HEK293 (cell line): ENCODE measurements around the gene GTPBP4.

Experiments used
- EGR2 ChIP-seq: fragments of 450-650 bp; formaldehyde crosslinking; IDR thresholded peaks from 2 replicates; pipeline ENCODE4 v1.5.1; 2016; ENCODE audit warnings: low read depth, missing biosample characterization, missing genetic modification characterization
- KLF10 ChIP-seq: fragments of 450-650 bp; IDR thresholded peaks from 2 replicates; pipeline ENCODE4 v1.5.1; 2018; ENCODE audit warnings: missing biosample characterization, mild to moderate bottlenecking, missing genetic modification characterization
- OSR2 ChIP-seq: fragments of 450-650 bp; formaldehyde crosslinking; IDR thresholded peaks from 2 replicates; pipeline ENCODE4 v1.5.1; 2016; ENCODE audit warnings: missing biosample characterization, missing genetic modification characterization
- RBAK ChIP-seq: fragments of 450-650 bp; formaldehyde crosslinking; IDR thresholded peaks from 2 replicates; pipeline ENCODE4 v1.5.1; 2016; ENCODE audit warnings: missing biosample characterization, missing genetic modification characterization
- REPIN1 ChIP-seq: fragments of 450-650 bp; formaldehyde crosslinking; IDR thresholded peaks from 2 replicates; pipeline ENCODE4 v1.5.1; 2017; ENCODE audit warnings: missing biosample characterization, missing genetic modification characterization, low read depth
- SALL2 ChIP-seq: fragments of 450-650 bp; formaldehyde crosslinking; IDR thresholded peaks from 2 replicates; pipeline ENCODE4 v1.5.0; 2017; ENCODE audit warnings: missing biosample characterization, mild to moderate bottlenecking, missing genetic modification characterization, borderline replicate concordance
- SP3 ChIP-seq: fragments of 450-650 bp; formaldehyde crosslinking; IDR thresholded peaks from 2 replicates; pipeline ENCODE4 v1.5.1; 2016; ENCODE audit warnings: missing biosample characterization, missing genetic modification characterization
- WT1 ChIP-seq: fragments of 450-650 bp; formaldehyde crosslinking; IDR thresholded peaks from 2 replicates; pipeline ENCODE4 v1.5.1; 2016; ENCODE audit warnings: missing biosample characterization, missing genetic modification characterization
- ZBTB21 ChIP-seq: fragments of 450-650 bp; formaldehyde crosslinking; IDR thresholded peaks from 2 replicates; pipeline ENCODE4 v1.5.1; 2017; ENCODE audit warnings: missing biosample characterization, missing genetic modification characterization
- ZBTB48 ChIP-seq: fragments of 450-650 bp; formaldehyde crosslinking; IDR thresholded peaks from 2 replicates; pipeline ENCODE4 v1.5.1; 2016; ENCODE audit warnings: missing biosample characterization, missing genetic modification characterization
- ZEB2 ChIP-seq: fragments of 450-650 bp; formaldehyde crosslinking; IDR thresholded peaks from 2 replicates; pipeline ENCODE4 v1.5.1; 2016; ENCODE audit warnings: missing biosample characterization, missing genetic modification characterization
- ZFP3 ChIP-seq: fragments of 450-650 bp; formaldehyde crosslinking; IDR thresholded peaks from 2 replicates; pipeline ENCODE4 v1.5.1; 2016; ENCODE audit warnings: low read depth, missing biosample characterization, missing genetic modification characterization
- ZIC2 ChIP-seq: fragments of 450-650 bp; formaldehyde crosslinking; IDR thresholded peaks from 2 replicates; pipeline ENCODE4 v1.5.1; 2016; ENCODE audit warnings: missing biosample characterization, missing genetic modification characterization
- ZNF10 ChIP-seq: fragments of 450-650 bp; formaldehyde crosslinking; IDR thresholded peaks from 2 replicates; pipeline ENCODE4 v1.5.1; 2017; ENCODE audit warnings: missing biosample characterization, missing genetic modification characterization
- ZNF138 ChIP-seq: fragments of 450-650 bp; formaldehyde crosslinking; IDR thresholded peaks from 2 replicates; pipeline ENCODE4 v1.5.1; 2016; ENCODE audit warnings: missing biosample characterization, missing genetic modification characterization, borderline replicate concordance
- ZNF184 ChIP-seq: fragments of 450-650 bp; IDR thresholded peaks from 2 replicates; pipeline ENCODE4 v1.5.1; 2018; ENCODE audit warnings: missing biosample characterization, mild to moderate bottlenecking, missing genetic modification characterization
- ZNF239 ChIP-seq: fragments of 450-650 bp; formaldehyde crosslinking; IDR thresholded peaks from 2 replicates; pipeline ENCODE4 v1.5.1; 2016; ENCODE audit warnings: missing biosample characterization, missing genetic modification characterization
- ZNF24 ChIP-seq: fragments of 450-650 bp; formaldehyde crosslinking; IDR thresholded peaks from 2 replicates; pipeline ENCODE4 v1.5.1; 2016; ENCODE audit warnings: missing biosample characterization, missing genetic modification characterization
- ZNF266 ChIP-seq: fragments of 450-650 bp; formaldehyde crosslinking; IDR thresholded peaks from 2 replicates; pipeline ENCODE4 v1.5.1; 2016; ENCODE audit warnings: missing biosample characterization, missing genetic modification characterization, low read depth
- ZNF292 ChIP-seq: fragments of 450-650 bp; formaldehyde crosslinking; IDR thresholded peaks from 2 replicates; pipeline ENCODE4 v1.5.1; 2016; ENCODE audit warnings: low read depth, missing biosample characterization, missing genetic modification characterization, borderline replicate concordance
- ZNF311 ChIP-seq: fragments of 450-650 bp; formaldehyde crosslinking; IDR thresholded peaks from 2 replicates; pipeline ENCODE4 v1.5.1; 2017; ENCODE audit warnings: missing biosample characterization, missing genetic modification characterization, borderline replicate concordance
- ZNF48 ChIP-seq: fragments of 450-650 bp; formaldehyde crosslinking; IDR thresholded peaks from 2 replicates; pipeline ENCODE4 v1.5.1; 2016; ENCODE audit warnings: missing biosample characterization, missing genetic modification characterization
- ZNF549 ChIP-seq: fragments of 450-650 bp; IDR thresholded peaks from 2 replicates; pipeline ENCODE4 v1.5.1; 2018; ENCODE audit warnings: missing biosample characterization, missing genetic modification characterization, mild to moderate bottlenecking, inconsistent platforms, moderate library complexity
- ZNF610 ChIP-seq: fragments of 450-650 bp; formaldehyde crosslinking; IDR thresholded peaks from 2 replicates; pipeline ENCODE4 v1.5.1; 2016; ENCODE audit warnings: missing biosample characterization, missing genetic modification characterization, borderline replicate concordance
- ZNF621 ChIP-seq: fragments of 450-650 bp; formaldehyde crosslinking; IDR thresholded peaks from 2 replicates; pipeline ENCODE4 v1.5.1; 2017; ENCODE audit warnings: missing biosample characterization, missing genetic modification characterization
- ZNF629 ChIP-seq: fragments of 450-650 bp; formaldehyde crosslinking; IDR thresholded peaks from 2 replicates; pipeline ENCODE4 v1.5.1; 2017; ENCODE audit warnings: missing biosample characterization, missing genetic modification characterization
- ZNF654 ChIP-seq: fragments of 450-650 bp; formaldehyde crosslinking; IDR thresholded peaks from 2 replicates; pipeline ENCODE4 v1.5.1; 2016; ENCODE audit warnings: low read depth, missing biosample characterization, missing genetic modification characterization
- ZNF747 ChIP-seq: fragments of 450-650 bp; formaldehyde crosslinking; IDR thresholded peaks from 2 replicates; pipeline ENCODE4 v1.5.1; 2016; ENCODE audit warnings: missing biosample characterization, missing genetic modification characterization
- ZNF792 ChIP-seq: fragments of 450-650 bp; formaldehyde crosslinking; IDR thresholded peaks from 2 replicates; pipeline ENCODE4 v1.5.1; 2016; ENCODE audit warnings: missing biosample characterization, missing genetic modification characterization
- ZSCAN16 ChIP-seq: fragments of 450-650 bp; formaldehyde crosslinking; IDR thresholded peaks from 2 replicates; pipeline ENCODE4 v1.5.1; 2016; ENCODE audit warnings: missing biosample characterization, missing genetic modification characterization
- TF ChIP-seq, protein P1 (sequence below): fragments of 450-650 bp; formaldehyde crosslinking; IDR thresholded peaks from 2 replicates; pipeline ENCODE4 v1.5.1; 2016; ENCODE audit warnings: missing biosample characterization, missing genetic modification characterization, borderline replicate concordance
- TF ChIP-seq, protein P2 (sequence below): fragments of 450-650 bp; formaldehyde crosslinking; IDR thresholded peaks from 2 replicates; pipeline ENCODE4 v1.5.1; 2017; ENCODE audit warnings: missing biosample characterization, missing genetic modification characterization
- TF ChIP-seq, protein P3 (sequence below): fragments of 450-650 bp; formaldehyde crosslinking; IDR thresholded peaks from 2 replicates; pipeline ENCODE4 v1.5.1; 2016; ENCODE audit warnings: missing biosample characterization, missing genetic modification characterization
- TF ChIP-seq, protein P4 (sequence below): fragments of 450-650 bp; IDR thresholded peaks from 2 replicates; pipeline ENCODE4 v1.5.1; 2018; ENCODE audit warnings: missing biosample characterization, missing genetic modification characterization

The GTPBP4 gene

DNA sequence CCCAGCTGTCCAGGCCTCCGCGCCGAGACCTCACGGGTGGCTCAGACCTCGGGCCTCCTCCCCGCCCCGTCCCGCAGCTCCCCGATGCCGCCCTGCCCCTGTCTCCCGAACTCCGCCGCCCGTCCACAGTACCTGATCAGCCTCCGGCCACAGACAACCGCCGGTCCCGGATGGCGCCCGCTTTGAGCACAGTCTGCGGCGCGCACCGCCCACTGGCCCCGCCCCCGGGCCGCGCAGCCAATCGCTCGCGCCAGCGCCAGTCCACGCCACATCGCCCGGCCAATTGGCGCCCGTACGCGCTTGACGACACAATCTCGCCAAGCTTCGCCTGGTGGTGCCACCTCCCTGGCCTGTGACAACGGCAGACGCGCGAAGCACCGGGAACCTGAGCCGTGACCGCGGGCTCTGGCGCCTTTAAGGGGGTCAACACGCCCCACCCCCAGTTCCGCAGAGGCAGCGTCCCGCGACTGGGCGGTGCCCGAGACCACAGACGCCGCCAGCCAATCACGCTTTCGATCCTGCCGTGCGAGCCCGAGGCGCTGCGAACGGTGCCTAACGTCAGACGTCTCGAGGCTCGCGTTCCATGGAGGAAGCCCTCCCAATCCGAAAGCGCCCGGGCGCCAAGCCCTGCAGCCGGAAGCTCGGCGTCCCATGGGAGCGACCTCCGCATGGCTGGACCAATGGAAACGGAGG lies 60.6 kb downstream of the GTPBP4 start, which contains the start of gene IDI1 (continued):
- TF ChIP-seq, protein P1, sequence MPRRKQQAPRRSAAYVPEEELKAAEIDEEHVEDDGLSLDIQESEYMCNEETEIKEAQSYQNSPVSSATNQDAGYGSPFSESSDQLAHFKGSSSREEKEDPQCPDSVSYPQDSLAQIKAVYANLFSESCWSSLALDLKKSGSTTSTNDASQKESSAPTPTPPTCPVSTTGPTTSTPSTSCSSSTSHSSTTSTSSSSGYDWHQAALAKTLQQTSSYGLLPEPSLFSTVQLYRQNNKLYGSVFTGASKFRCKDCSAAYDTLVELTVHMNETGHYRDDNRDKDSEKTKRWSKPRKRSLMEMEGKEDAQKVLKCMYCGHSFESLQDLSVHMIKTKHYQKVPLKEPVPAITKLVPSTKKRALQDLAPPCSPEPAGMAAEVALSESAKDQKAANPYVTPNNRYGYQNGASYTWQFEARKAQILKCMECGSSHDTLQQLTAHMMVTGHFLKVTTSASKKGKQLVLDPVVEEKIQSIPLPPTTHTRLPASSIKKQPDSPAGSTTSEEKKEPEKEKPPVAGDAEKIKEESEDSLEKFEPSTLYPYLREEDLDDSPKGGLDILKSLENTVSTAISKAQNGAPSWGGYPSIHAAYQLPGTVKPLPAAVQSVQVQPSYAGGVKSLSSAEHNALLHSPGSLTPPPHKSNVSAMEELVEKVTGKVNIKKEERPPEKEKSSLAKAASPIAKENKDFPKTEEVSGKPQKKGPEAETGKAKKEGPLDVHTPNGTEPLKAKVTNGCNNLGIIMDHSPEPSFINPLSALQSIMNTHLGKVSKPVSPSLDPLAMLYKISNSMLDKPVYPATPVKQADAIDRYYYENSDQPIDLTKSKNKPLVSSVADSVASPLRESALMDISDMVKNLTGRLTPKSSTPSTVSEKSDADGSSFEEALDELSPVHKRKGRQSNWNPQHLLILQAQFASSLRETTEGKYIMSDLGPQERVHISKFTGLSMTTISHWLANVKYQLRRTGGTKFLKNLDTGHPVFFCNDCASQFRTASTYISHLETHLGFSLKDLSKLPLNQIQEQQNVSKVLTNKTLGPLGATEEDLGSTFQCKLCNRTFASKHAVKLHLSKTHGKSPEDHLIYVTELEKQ (tag by site-specific recombination), result no peak
- no peak for TF ChIP-seq ZNF621 (tag by site-specific recombination)
- no peak for TF ChIP-seq SALL2 (tag by site-specific recombination)
- TF ChIP-seq, protein P2, sequence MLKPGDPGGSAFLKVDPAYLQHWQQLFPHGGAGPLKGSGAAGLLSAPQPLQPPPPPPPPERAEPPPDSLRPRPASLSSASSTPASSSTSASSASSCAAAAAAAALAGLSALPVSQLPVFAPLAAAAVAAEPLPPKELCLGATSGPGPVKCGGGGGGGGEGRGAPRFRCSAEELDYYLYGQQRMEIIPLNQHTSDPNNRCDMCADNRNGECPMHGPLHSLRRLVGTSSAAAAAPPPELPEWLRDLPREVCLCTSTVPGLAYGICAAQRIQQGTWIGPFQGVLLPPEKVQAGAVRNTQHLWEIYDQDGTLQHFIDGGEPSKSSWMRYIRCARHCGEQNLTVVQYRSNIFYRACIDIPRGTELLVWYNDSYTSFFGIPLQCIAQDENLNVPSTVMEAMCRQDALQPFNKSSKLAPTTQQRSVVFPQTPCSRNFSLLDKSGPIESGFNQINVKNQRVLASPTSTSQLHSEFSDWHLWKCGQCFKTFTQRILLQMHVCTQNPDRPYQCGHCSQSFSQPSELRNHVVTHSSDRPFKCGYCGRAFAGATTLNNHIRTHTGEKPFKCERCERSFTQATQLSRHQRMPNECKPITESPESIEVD, result no peak
- no peak for TF ChIP-seq ZNF792
- 0 out of 2 replicates have a peak, but pooled peaks have one; percentile 23 for TF ChIP-seq ZSCAN16
- no peak; the same call in 1 of the 2 replicates for TF ChIP-seq ZNF610 (tag by site-specific recombination)
- TF ChIP-seq ZIC2, result 0 out of 2 replicates have a peak, but pooled peaks have one; percentile 2
- TF ChIP-seq ZNF292, result no peak
- TF ChIP-seq ZBTB48 (tag by site-specific recombination), result no peak; the same call in 1 of the 2 replicates
- peak; percentile 40 for TF ChIP-seq EGR2 (tag by site-specific recombination)
- peak; percentile 99 for TF ChIP-seq ZEB2 (tag by site-specific recombination)
- no peak for TF ChIP-seq RBAK (tag by site-specific recombination)
- TF ChIP-seq ZNF48 (tag by site-specific recombination), result no peak
- peak; percentile 89 for TF ChIP-seq SP3 (tag by site-specific recombination)
- TF ChIP-seq ZNF654 (tag by site-specific recombination), result no peak
- TF ChIP-seq ZBTB21 (tag by site-specific recombination), result peak; percentile 85
- TF ChIP-seq ZNF266 (tag by site-specific recombination), result no peak
- TF ChIP-seq KLF10 (tag by site-specific recombination), result peak; percentile 93
- TF ChIP-seq ZNF184, result no peak
- TF ChIP-seq ZNF549 (tag by site-specific recombination), result no peak
- no peak for TF ChIP-seq OSR2 (tag by site-specific recombination)
- TF ChIP-seq ZFP3 (tag by site-specific recombination), result no peak
- no peak for TF ChIP-seq ZNF747 (tag by site-specific recombination)
- no peak for TF ChIP-seq ZNF24 (tag by site-specific recombination)
- no peak for TF ChIP-seq REPIN1 (tag by site-specific recombination)
- peak; percentile 97 for TF ChIP-seq ZNF629 (tag by site-specific recombination)
- TF ChIP-seq, protein P3, sequence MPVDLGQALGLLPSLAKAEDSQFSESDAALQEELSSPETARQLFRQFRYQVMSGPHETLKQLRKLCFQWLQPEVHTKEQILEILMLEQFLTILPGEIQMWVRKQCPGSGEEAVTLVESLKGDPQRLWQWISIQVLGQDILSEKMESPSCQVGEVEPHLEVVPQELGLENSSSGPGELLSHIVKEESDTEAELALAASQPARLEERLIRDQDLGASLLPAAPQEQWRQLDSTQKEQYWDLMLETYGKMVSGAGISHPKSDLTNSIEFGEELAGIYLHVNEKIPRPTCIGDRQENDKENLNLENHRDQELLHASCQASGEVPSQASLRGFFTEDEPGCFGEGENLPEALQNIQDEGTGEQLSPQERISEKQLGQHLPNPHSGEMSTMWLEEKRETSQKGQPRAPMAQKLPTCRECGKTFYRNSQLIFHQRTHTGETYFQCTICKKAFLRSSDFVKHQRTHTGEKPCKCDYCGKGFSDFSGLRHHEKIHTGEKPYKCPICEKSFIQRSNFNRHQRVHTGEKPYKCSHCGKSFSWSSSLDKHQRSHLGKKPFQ (tag by site-specific recombination), result no peak
- TF ChIP-seq ZNF138, result no peak
- no peak for TF ChIP-seq ZNF239 (tag by site-specific recombination)
- TF ChIP-seq ZNF311 (tag by site-specific recombination), result no peak
- TF ChIP-seq ZNF10 (tag by site-specific recombination), result peak; percentile 54; the same call in 1 of the 2 replicates
- peak; percentile 50; the same call in 1 of the 2 replicates for TF ChIP-seq WT1 (tag by site-specific recombination)
- TF ChIP-seq, protein P4, sequence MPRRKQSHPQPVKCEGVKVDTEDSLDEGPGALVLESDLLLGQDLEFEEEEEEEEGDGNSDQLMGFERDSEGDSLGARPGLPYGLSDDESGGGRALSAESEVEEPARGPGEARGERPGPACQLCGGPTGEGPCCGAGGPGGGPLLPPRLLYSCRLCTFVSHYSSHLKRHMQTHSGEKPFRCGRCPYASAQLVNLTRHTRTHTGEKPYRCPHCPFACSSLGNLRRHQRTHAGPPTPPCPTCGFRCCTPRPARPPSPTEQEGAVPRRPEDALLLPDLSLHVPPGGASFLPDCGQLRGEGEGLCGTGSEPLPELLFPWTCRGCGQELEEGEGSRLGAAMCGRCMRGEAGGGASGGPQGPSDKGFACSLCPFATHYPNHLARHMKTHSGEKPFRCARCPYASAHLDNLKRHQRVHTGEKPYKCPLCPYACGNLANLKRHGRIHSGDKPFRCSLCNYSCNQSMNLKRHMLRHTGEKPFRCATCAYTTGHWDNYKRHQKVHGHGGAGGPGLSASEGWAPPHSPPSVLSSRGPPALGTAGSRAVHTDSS, result no peak
